Keratinocyte (primary cell): ENCODE measurements around the gene TK2. TPM values are rescaled to one million over a fixed set of nuclear protein-coding genes. Genes with fewer than 3 reads are reported as not detected.

Experiments used
- DNase-seq: peaks from one replicate; pipeline ENCODE4 v3.0.0-alpha.2; 2011; ENCODE audit warnings: low read depth, missing footprints, low spot score
- FAIRE-seq: peaks from 2 replicates; lab custom pipeline; 2011; peaks lifted over from hg19 to GRCh38; lab: Jason Lieb, UNC
- H2AFZ ChIP-seq: 2 replicates; pipeline ENCODE4 v1.6.0; 2012; ENCODE audit warnings: low read length, control low read depth, inconsistent platforms; ENCODE audit not compliant: control insufficient read depth
- H3K27ac ChIP-seq: 2 replicates; pipeline ENCODE4 v1.5.1; 2011; ENCODE audit warnings: low read length; ENCODE audit not compliant: control insufficient read depth, insufficient read depth
- H3K27me3 ChIP-seq: 3 replicates; pipeline ENCODE4 v1.6.0; 2011; ENCODE audit warnings: low read length; ENCODE audit not compliant: control insufficient read depth, insufficient read depth; ENCODE audit errors: extremely low read depth
- H3K36me3 ChIP-seq, 2 experiments: 2 replicates in 1 of 2; 3 replicates in 1 of 2; pipeline ENCODE4 v1.5.1; 2011; ENCODE audit warnings: low read length in 2 of 2, mild to moderate bottlenecking in 1 of 2; ENCODE audit not compliant: control insufficient read depth in 2 of 2, insufficient read depth in 2 of 2; ENCODE audit errors: extremely low read depth in 1 of 2
- H3K4me1 ChIP-seq: 3 replicates; pipeline ENCODE4 v1.5.1; 2011; ENCODE audit warnings: low read length; ENCODE audit not compliant: control insufficient read depth, insufficient read depth; ENCODE audit errors: extremely low read depth
- H3K4me2 ChIP-seq: 3 replicates; pipeline ENCODE4 v1.6.0; 2011; ENCODE audit warnings: low read depth, low read length; ENCODE audit not compliant: control insufficient read depth, insufficient read depth; ENCODE audit errors: extremely low read depth
- H3K4me3 ChIP-seq, 3 experiments: fragments of 200-600 bp in 1 of 3; sonication (generic) in 1 of 3; 2 replicates in 2 of 3; 3 replicates in 1 of 3; pipeline ENCODE4 v1.5.1; 2011 to 2016; ENCODE audit warnings: low read length in 3 of 3, mild to moderate bottlenecking in 3 of 3, control low read depth in 2 of 3, inconsistent platforms in 1 of 3, low read depth in 1 of 3, mixed read lengths in 1 of 3, mixed run types in 1 of 3, moderate library complexity in 1 of 3; ENCODE audit not compliant: control insufficient read depth in 2 of 3, insufficient read depth in 2 of 3; ENCODE audit errors: extremely low read depth in 1 of 3
- H3K79me2 ChIP-seq: 2 replicates; pipeline ENCODE4 v1.6.0; 2012; ENCODE audit warnings: low read length; ENCODE audit not compliant: control insufficient read depth, insufficient read depth
- H3K9ac ChIP-seq: 3 replicates; pipeline ENCODE4 v1.6.0; 2011; ENCODE audit warnings: low read length; ENCODE audit not compliant: control insufficient read depth, insufficient read depth; ENCODE audit errors: extremely low read depth
- H3K9me1 ChIP-seq: 3 replicates; pipeline ENCODE4 v1.6.0; 2011; ENCODE audit warnings: low read length; ENCODE audit not compliant: control insufficient read depth, insufficient read depth; ENCODE audit errors: extremely low read depth
- H3K9me3 ChIP-seq: 2 replicates; pipeline ENCODE4 v1.5.1; 2012; ENCODE audit warnings: low read depth, low read length; ENCODE audit not compliant: control insufficient read depth
- H4K20me1 ChIP-seq: 3 replicates; pipeline ENCODE4 v1.6.0; 2011; ENCODE audit warnings: low read length; ENCODE audit not compliant: control insufficient read depth, insufficient read depth; ENCODE audit errors: extremely low read depth
- EZH2 ChIP-seq: IDR thresholded peaks from one replicate; pipeline ENCODE4 v1.6.1; 2012; ENCODE audit warnings: inconsistent platforms, mild to moderate bottlenecking, low read length, moderate library complexity
- dilution Hi-C: fragments of 300-500 bp; cut with MboI; formaldehyde crosslinking; loops from one replicate; pipeline ENCODE4 v1.7.0; 2020; ENCODE audit warnings: low sequenced_read_pairs; ENCODE audit not compliant: extremely low pct_ligation_motif_present
- polyA plus RNA-seq, 5 experiments: library from polyadenylated mRNA; depleted of rRNA in 3 of 5; stranded (reverse) in 3 of 5; stranded (forward) in 1 of 5; unstranded in 1 of 5; fragments of >200 nt; gene quantifications; 1 replicate in 1 of 5; 2 replicates in 3 of 5; 3 replicates in 1 of 5; pipeline versions ENCODE4 v1.2.1 to v1.2.3, GENCODE V29; 2011 to 2012; ENCODE audit warnings: missing spikeins in 2 of 5, low read depth in 1 of 5, low replicate concordance in 1 of 5
- TF ChIP-seq, protein P1 (sequence below), 3 experiments: IDR thresholded peaks in 1 of 3; conservative IDR thresholded peaks in 1 of 3; optimal IDR thresholded peaks in 1 of 3; 2 replicates in 2 of 3; 3 replicates in 1 of 3; pipeline versions ENCODE3 to v1.5.1; 2011; ENCODE audit warnings: low read length in 3 of 3, mild to moderate bottlenecking in 3 of 3, moderate library complexity in 2 of 3, control low read depth in 1 of 3, inconsistent platforms in 1 of 3; ENCODE audit not compliant: insufficient read depth in 2 of 3; ENCODE audit errors: extremely low read depth in 1 of 3

The TK2 gene
- polyA plus RNA-seq, 1 donor (not counting 4 experiments of a cell fraction or from before 2014, with no cell fraction given) = 19.7 TPM

- FAIRE-seq = no peak
- TF ChIP-seq, protein P1, sequence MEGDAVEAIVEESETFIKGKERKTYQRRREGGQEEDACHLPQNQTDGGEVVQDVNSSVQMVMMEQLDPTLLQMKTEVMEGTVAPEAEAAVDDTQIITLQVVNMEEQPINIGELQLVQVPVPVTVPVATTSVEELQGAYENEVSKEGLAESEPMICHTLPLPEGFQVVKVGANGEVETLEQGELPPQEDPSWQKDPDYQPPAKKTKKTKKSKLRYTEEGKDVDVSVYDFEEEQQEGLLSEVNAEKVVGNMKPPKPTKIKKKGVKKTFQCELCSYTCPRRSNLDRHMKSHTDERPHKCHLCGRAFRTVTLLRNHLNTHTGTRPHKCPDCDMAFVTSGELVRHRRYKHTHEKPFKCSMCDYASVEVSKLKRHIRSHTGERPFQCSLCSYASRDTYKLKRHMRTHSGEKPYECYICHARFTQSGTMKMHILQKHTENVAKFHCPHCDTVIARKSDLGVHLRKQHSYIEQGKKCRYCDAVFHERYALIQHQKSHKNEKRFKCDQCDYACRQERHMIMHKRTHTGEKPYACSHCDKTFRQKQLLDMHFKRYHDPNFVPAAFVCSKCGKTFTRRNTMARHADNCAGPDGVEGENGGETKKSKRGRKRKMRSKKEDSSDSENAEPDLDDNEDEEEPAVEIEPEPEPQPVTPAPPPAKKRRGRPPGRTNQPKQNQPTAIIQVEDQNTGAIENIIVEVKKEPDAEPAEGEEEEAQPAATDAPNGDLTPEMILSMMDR (optimal IDR thresholded peaks at IDR 0.05 in 1 of 3, IDR thresholded peaks at IDR 0.05 in 1 of 3, conservative IDR thresholded peaks at IDR 0.05 in 1 of 3; ENCODE audit: extremely low read depth in 1 of 3, insufficient read depth in 2 of 3, low read length in 3 of 3) = no peak
- TF ChIP-seq EZH2 = no peak
Measured at GRCh38 chr16:66566051-66566901, 16.4 kb upstream of the TK2 start, which contains the start of gene CMTM1. Gene CMTM1, plus strand, starts transcription at chr16:66566439. Its CDS starts 75 bp downstream, at chr16:66566514.

GRCh38 chr16:66563574-66564334 is 13.8 kb upstream of the TK2 start:
- H3K36me3 ChIP-seq = peaks cover 3 to 6% of the 10 kb centered on the region in 2 experiments
- no peaks in the 10 kb centered on the region for H3K27me3 ChIP-seq
- H3K9me1 ChIP-seq = no peaks in the 10 kb centered on the region
- no peak for DNase-seq
- no peaks in the 10 kb centered on the region for H3K9me3 ChIP-seq
- dilution Hi-C loops = no loop called here
- no peak overlapping the region for H3K27ac ChIP-seq
- H3K4me3 ChIP-seq = no peak overlapping the region
- no peak overlapping the region for H2AFZ ChIP-seq
- no peaks in the 10 kb centered on the region for H3K4me1 ChIP-seq
- no peak overlapping the region for H3K4me2 ChIP-seq
- no peaks in the 10 kb centered on the region for H3K79me2 ChIP-seq
- no peak for FAIRE-seq
- H4K20me1 ChIP-seq = no peaks in the 10 kb centered on the region
- TF ChIP-seq, protein P1 (optimal IDR thresholded peaks at IDR 0.05 in 1 of 3, IDR thresholded peaks at IDR 0.05 in 1 of 3, conservative IDR thresholded peaks at IDR 0.05 in 1 of 3; ENCODE audit: extremely low read depth in 1 of 3, insufficient read depth in 2 of 3, low read length in 3 of 3) = no peak
- no peak for TF ChIP-seq EZH2
- no peak overlapping the region for H3K9ac ChIP-seq

More at GRCh38 chr16:66566051-66566901, 16.4 kb upstream of the TK2 start, which contains the start of gene CMTM1:
- Histone ChIP-seq H3K27me3 (no peaks in the 10 kb centered on the region), H3K36me3 (peaks cover 2 to 3% of the 10 kb centered on the region in 2 experiments), H3K27ac (no peak within 1 kb of the TSS), H3K4me3 (no peak within 1 kb of the TSS), H2AFZ (no peak within 1 kb of the TSS), H3K4me2 (no peak within 1 kb of the TSS), H3K9ac (no peak within 1 kb of the TSS), H3K79me2 (no peaks in the 10 kb centered on the region), H3K9me1 (no peaks in the 10 kb centered on the region), H3K4me1 (peaks cover 12% of the 10 kb centered on the region), H3K9me3 (no peaks in the 10 kb centered on the region), H4K20me1 (no peaks in the 10 kb centered on the region)
- DNase-seq = no peak
- dilution Hi-C loops = no loop called here
